ENCODE data around the gene HMCN2.

- TF ChIP-seq, protein P1, sequence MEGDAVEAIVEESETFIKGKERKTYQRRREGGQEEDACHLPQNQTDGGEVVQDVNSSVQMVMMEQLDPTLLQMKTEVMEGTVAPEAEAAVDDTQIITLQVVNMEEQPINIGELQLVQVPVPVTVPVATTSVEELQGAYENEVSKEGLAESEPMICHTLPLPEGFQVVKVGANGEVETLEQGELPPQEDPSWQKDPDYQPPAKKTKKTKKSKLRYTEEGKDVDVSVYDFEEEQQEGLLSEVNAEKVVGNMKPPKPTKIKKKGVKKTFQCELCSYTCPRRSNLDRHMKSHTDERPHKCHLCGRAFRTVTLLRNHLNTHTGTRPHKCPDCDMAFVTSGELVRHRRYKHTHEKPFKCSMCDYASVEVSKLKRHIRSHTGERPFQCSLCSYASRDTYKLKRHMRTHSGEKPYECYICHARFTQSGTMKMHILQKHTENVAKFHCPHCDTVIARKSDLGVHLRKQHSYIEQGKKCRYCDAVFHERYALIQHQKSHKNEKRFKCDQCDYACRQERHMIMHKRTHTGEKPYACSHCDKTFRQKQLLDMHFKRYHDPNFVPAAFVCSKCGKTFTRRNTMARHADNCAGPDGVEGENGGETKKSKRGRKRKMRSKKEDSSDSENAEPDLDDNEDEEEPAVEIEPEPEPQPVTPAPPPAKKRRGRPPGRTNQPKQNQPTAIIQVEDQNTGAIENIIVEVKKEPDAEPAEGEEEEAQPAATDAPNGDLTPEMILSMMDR (IDR thresholded peaks at IDR 0.05) = no peak
- no peak for TF ChIP-seq ZFX (IDR thresholded peaks at IDR 0.05; ENCODE audit: borderline replicate concordance)
Measured at GRCh38 chr9:130402243-130402642, 136.7 kb downstream of the HMCN2 start.

Measured in 22Rv1 (cell line).